K562 (cell line): ENCODE results near the gene TRMT1. TPM values are rescaled to one million over a fixed set of nuclear protein-coding genes. Genes with fewer than 3 reads are reported as not detected.

Experiments used
- ATAC-seq: fragments of 200-7000 bp; cut with Tn5 transposase; 3 replicates; pipeline ENCODE4 v1.9.1; 2020; ENCODE audit warnings: moderate library complexity
- BruUV-seq: library from RNA; stranded (reverse); fragments of 400-500 nt; replicated peaks from 2 replicates; lab custom pipeline; 2021; lab: Mats Ljungman, UMichigan
- CTCF ChIA-PET: fragments of 300-600 bp; formaldehyde crosslinking; extraction: SDS; loops from one replicate; lab custom pipeline; 2021; ENCODE audit warnings: low intra/inter-chr PET ratio; lab: Yijun Ruan, JAX
- POLR2A ChIA-PET: fragments of 300-600, 350-650 bp; sonication (Branson Sonifier 250); formaldehyde crosslinking; extraction: SDS; loops from one replicate; lab custom pipeline; 2021; ENCODE audit warnings: antibody characterized with exemption, inconsistent platforms; lab: Yijun Ruan, JAX
- DNase-seq, 4 experiments: peaks; one replicate each; pipeline versions ENCODE4 v3.0.0 to v3.0.0-alpha.2; 2011 to 2018; ENCODE audit warnings: low spot score in 3 of 4, mixed read lengths in 3 of 4; ENCODE audit errors: extremely low read depth in 1 of 4
- FAIRE-seq: peaks from 2 replicates; lab custom pipeline; 2011; peaks lifted over from hg19 to GRCh38; lab: Jason Lieb, UNC
- H2AFZ ChIP-seq: 2 replicates; pipeline ENCODE4 v1.6.0; 2011; ENCODE audit warnings: low read depth, low read length, control low read depth, inconsistent platforms
- H3K27ac ChIP-seq: fragments of 200-600 bp; 3 replicates; pipeline ENCODE4 v1.8.0; 2011; ENCODE audit warnings: low read depth, mild to moderate bottlenecking, control low read depth, inconsistent platforms, low read length, moderate library complexity, mixed read lengths; ENCODE audit errors: extremely low read depth
- H3K27me3 ChIP-seq, 2 experiments: fragments of 300-600 bp in 1 of 2; 2 replicates in 1 of 2; 3 replicates in 1 of 2; pipeline versions ENCODE4 v1.6.0 to v1.8.0; 2011; ENCODE audit warnings: inconsistent platforms in 2 of 2, low read length in 2 of 2, mild to moderate bottlenecking in 1 of 2, mixed read lengths in 1 of 2, moderate library complexity in 1 of 2; ENCODE audit not compliant: control insufficient read depth in 2 of 2, insufficient read depth in 2 of 2
- H3K36me3 ChIP-seq: fragments of 300-600 bp; 3 replicates; pipeline ENCODE4 v1.8.0; 2011; ENCODE audit warnings: mild to moderate bottlenecking, low read length, inconsistent platforms; ENCODE audit not compliant: control insufficient read depth, insufficient read depth
- H3K4me1 ChIP-seq, 2 experiments: fragments of 200-600 bp in 1 of 2; replicated peaks in 1 of 2; 2 replicates in 1 of 2; 3 replicates in 1 of 2; pipeline versions ENCODE4 v1.5.1 to v1.8.0; 2011; ENCODE audit warnings: inconsistent platforms in 2 of 2, low read length in 2 of 2, mild to moderate bottlenecking in 1 of 2, mixed read lengths in 1 of 2, moderate library complexity in 1 of 2; ENCODE audit not compliant: control insufficient read depth in 2 of 2, insufficient read depth in 2 of 2
- H3K4me2 ChIP-seq: 2 replicates; pipeline ENCODE4 v1.6.1; 2011; ENCODE audit warnings: low read length, control low read depth, inconsistent platforms, mixed read lengths; ENCODE audit not compliant: insufficient read depth
- H3K4me3 ChIP-seq: fragments of 200-600 bp; sonication (generic), shearing (Covaris generic); 2 replicates; pipeline ENCODE4 v1.5.1; 2016; ENCODE audit warnings: control low read depth, inconsistent platforms
- H3K79me2 ChIP-seq: fragments of 200-600 bp; 3 replicates; pipeline ENCODE4 v1.8.0; 2011; ENCODE audit warnings: low read length, inconsistent platforms; ENCODE audit not compliant: control insufficient read depth, insufficient read depth
- H3K9ac ChIP-seq, 2 experiments: 2 replicates each; pipeline versions ENCODE4 v1.6.0 to v1.6.1; 2011; ENCODE audit warnings: low read depth in 2 of 2, low read length in 2 of 2, control low read depth in 1 of 2, inconsistent platforms in 1 of 2, mild to moderate bottlenecking in 1 of 2, mixed read lengths in 1 of 2; ENCODE audit not compliant: insufficient read depth in 1 of 2
- H3K9me1 ChIP-seq: one replicate; pipeline ENCODE4 v1.6.0; 2011; ENCODE audit warnings: inconsistent platforms, mild to moderate bottlenecking, low read length, moderate library complexity; ENCODE audit not compliant: control insufficient read depth, insufficient read depth
- H3K9me3 ChIP-seq: replicated peaks from 2 replicates; pipeline ENCODE4 v1.5.1; 2011; ENCODE audit warnings: low read depth, low read length, inconsistent platforms; ENCODE audit not compliant: control insufficient read depth, insufficient read depth
- H4K20me1 ChIP-seq: replicated peaks from 2 replicates; pipeline ENCODE4 v1.6.1; 2011; ENCODE audit warnings: low read length, inconsistent platforms, mixed read lengths; ENCODE audit not compliant: control insufficient read depth, insufficient read depth
- CBX2 ChIP-seq: fragments of 200-600 bp; sonication (generic); IDR thresholded peaks from one replicate; pipeline ENCODE4 v1.6.1; 2012; ENCODE audit warnings: mild to moderate bottlenecking, low read length, inconsistent platforms; ENCODE audit not compliant: insufficient read depth, poor library complexity, severe bottlenecking
- GTF2F1 ChIP-seq: IDR thresholded peaks from 2 replicates; pipeline ENCODE4 v1.6.1; 2011; ENCODE audit warnings: low read depth, low read length, improper control_type of control experiment
- MBD2 ChIP-seq: sonication (generic); IDR thresholded peaks from 2 replicates; pipeline ENCODE4 v1.6.1; 2016; ENCODE audit warnings: low read depth, borderline replicate concordance
- NELFE ChIP-seq: IDR thresholded peaks from 2 replicates; pipeline ENCODE4 v1.6.1; 2011; ENCODE audit warnings: mild to moderate bottlenecking; ENCODE audit not compliant: insufficient read depth, insufficient read length
- PHF21A ChIP-seq: fragments of 450-650 bp; IDR thresholded peaks from 2 replicates; pipeline ENCODE4 v1.6.1; 2017; ENCODE audit warnings: low read depth, borderline replicate concordance
- SIX5 ChIP-seq, 2 experiments: IDR thresholded peaks; 2 replicates each; pipeline ENCODE4 v1.6.1; 2011; ENCODE audit warnings: low read length in 2 of 2, borderline replicate concordance in 1 of 2, low read depth in 1 of 2, mild to moderate bottlenecking in 1 of 2, moderate library complexity in 1 of 2; ENCODE audit not compliant: insufficient read depth in 1 of 2
- ZNF561 ChIP-seq: fragments of 450-650 bp; formaldehyde crosslinking; conservative IDR thresholded peaks from 2 replicates; pipeline ENCODE4 v1.4.0; 2020; ENCODE audit warnings: mild to moderate bottlenecking, moderate library complexity
- WGBS: fragments of 100-300 bp; shearing (Covaris generic); methylation state at CpG from one replicate; pipeline ENCODE4 v1.1.6; 2016; ENCODE audit warnings: low coverage, mixed read lengths; ENCODE audit not compliant: insufficient coverage; ENCODE audit errors: missing lambda C conversion rate; 5-methylcytosine and 5-hydroxymethylcytosine counted together
- in situ Hi-C: fragments of 300-500 bp; cut with MboI; formaldehyde crosslinking; loops from 4 replicates; pipeline ENCODE4 v1.15.0; 2018; ENCODE audit warnings: inconsistent platforms, mixed read lengths
- intact Hi-C: fragments of 100-400 bp; cut with micrococcal nuclease; formaldehyde crosslinking; loops from 2 replicates; pipeline ENCODE4 v1.14.2; 2022
- polyA plus RNA-seq, 8 experiments: library from polyadenylated mRNA; depleted of rRNA in 4 of 8; stranded (reverse) in 5 of 8; unstranded in 3 of 8; fragments of >200 nt; fragmentation: Nextera tagmentation in 2 of 8; fragmentation: Illumina TruSeq in 1 of 8; extraction: Ambion mirVana in 2 of 8; extraction: Trizol in 1 of 8; gene quantifications; 2 replicates each; pipeline versions ENCODE4 v1.2.1 to v1.2.3, GENCODE V29; 2011 to 2014; ENCODE audit warnings: inconsistent platforms in 1 of 8, missing spikeins in 1 of 8
- total RNA-seq, 7 experiments: library from RNA; depleted of rRNA in 6 of 7; stranded (reverse); fragments of >200 nt in 6 of 7; fragmentation: Illumina TruSeq in 2 of 7; extraction: Trizol in 2 of 7; gene quantifications; 2 replicates each; pipeline versions ENCODE4 v1.2.1 to v1.2.3, GENCODE V29; 2011 to 2021; ENCODE audit warnings: low replicate concordance in 1 of 7
- TF ChIP-seq, protein P1 (sequence below): fragments of 450-650 bp; IDR thresholded peaks from 2 replicates; pipeline ENCODE4 v1.6.1; 2014; ENCODE audit warnings: low read depth, mild to moderate bottlenecking, moderate library complexity, borderline replicate concordance
- TF ChIP-seq, protein P2 (sequence below), 2 experiments: fragments of 450-650 bp; formaldehyde crosslinking in 1 of 2; IDR thresholded peaks; 2 replicates each; pipeline versions ENCODE4 v1.4.0 to v1.6.1; 2014 to 2020; ENCODE audit warnings: mild to moderate bottlenecking in 2 of 2, borderline replicate concordance in 1 of 2, low read depth in 1 of 2

Gene TRMT1
- total and polyA plus RNA-seq, 9 of the 15 experiments (the other 6 are each of a cell fraction or from before 2014, with no cell fraction given) = 5.8 to 158 (median 54.3) TPM

- no peak for TF ChIP-seq PHF21A
- TF ChIP-seq, protein P1, sequence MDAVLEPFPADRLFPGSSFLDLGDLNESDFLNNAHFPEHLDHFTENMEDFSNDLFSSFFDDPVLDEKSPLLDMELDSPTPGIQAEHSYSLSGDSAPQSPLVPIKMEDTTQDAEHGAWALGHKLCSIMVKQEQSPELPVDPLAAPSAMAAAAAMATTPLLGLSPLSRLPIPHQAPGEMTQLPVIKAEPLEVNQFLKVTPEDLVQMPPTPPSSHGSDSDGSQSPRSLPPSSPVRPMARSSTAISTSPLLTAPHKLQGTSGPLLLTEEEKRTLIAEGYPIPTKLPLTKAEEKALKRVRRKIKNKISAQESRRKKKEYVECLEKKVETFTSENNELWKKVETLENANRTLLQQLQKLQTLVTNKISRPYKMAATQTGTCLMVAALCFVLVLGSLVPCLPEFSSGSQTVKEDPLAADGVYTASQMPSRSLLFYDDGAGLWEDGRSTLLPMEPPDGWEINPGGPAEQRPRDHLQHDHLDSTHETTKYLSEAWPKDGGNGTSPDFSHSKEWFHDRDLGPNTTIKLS = no peak
- TF ChIP-seq, all 486 proteins: peak for 110
These were observed 38.5 kb upstream of the TRMT1 start (continued) for GRCh38 chr19:13154911-13155471.

DNA sequence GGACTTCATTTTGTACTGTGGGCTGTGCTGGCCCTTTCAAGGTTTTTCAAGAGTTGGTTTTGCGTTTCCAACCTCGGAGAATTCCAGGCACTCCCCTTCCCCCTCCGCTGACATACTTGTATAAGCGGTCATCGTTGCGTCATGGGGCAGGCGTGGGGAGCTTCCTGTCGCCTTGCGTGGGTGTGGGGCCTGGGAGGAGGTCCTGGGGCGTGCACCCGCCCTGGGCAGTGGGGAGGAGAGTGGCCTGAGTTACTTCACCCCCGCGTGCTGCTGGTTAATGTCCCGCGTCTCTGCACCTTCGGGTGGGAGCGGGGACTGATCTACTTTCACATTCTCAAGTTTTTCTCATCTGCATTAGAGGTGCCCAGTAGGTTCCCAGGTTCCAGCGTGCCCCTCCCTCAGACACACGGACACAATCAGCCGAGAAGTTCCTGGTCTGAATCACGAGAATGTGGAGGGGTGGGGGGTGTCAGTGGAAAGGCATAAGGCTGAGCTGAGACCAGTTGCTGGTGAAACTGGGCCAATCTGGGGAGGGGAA lies 37.8 kb upstream of the TRMT1 start:
- 1% methylated on average over 21 of the region's 21 CpGs for WGBS
- Histone ChIP-seq H2AFZ (no peak overlapping the region), H3K9me3 (no peaks in the 10 kb centered on the region), H3K4me3 (peak overlapping the region; percentile 98), H3K4me2 (peak overlapping the region; percentile 93), H3K79me2 (peaks cover 61% of the 10 kb centered on the region), H3K9me1 (no peaks in the 10 kb centered on the region), H3K4me1 (peaks cover 11 to 60% of the 10 kb centered on the region in 2 experiments), H3K27ac (peak overlapping the region; percentile 95), H3K36me3 (peaks cover 14% of the 10 kb centered on the region; the same call in 1 of the 3 replicates), H3K9ac (peak overlapping the region; percentile 96 to 97), H4K20me1 (peaks cover 23% of the 10 kb centered on the region), H3K27me3 (no peaks in the 10 kb centered on the region)
- BruUV-seq = TSS peak; percentile 72
- POLR2A ChIA-PET = interaction anchor here (0.5 to 3.3 kb wide), 20 partner anchors 9 to 488 kb away, joined by 3 to 39 read pairs (median 4); partner anchors contain the start of genes MAN2B1 and WDR83
- CTCF ChIA-PET = interaction anchor here (0.7 kb wide), 1 partner anchor 188 kb away, joined by 3 read pairs; no protein-coding TSS in a partner anchor
- in situ Hi-C loops = no loop called here
- FAIRE-seq = peak; percentile 19
- no peak for ATAC-seq
- peak; percentile 58 to 87 (median 64) for DNase-seq
- intact Hi-C loops = loop anchor here (5.0 kb wide), 1 partner anchor 38 kb away; no protein-coding TSS in a partner anchor
- TF ChIP-seq ZNF561 (no peak), SIX5 (IDR thresholded peaks at IDR 0.05; ENCODE audit: borderline replicate concordance in 1 of 2, insufficient read depth in 1 of 2, low read depth in 1 of 2, low read length in 2 of 2) (no peak), MBD2 (peak; percentile 46; the same call in 1 of the 2 replicates), GTF2F1 (no peak), NELFE (no peak), CBX2 (no peak)
- TF ChIP-seq, protein P2, sequence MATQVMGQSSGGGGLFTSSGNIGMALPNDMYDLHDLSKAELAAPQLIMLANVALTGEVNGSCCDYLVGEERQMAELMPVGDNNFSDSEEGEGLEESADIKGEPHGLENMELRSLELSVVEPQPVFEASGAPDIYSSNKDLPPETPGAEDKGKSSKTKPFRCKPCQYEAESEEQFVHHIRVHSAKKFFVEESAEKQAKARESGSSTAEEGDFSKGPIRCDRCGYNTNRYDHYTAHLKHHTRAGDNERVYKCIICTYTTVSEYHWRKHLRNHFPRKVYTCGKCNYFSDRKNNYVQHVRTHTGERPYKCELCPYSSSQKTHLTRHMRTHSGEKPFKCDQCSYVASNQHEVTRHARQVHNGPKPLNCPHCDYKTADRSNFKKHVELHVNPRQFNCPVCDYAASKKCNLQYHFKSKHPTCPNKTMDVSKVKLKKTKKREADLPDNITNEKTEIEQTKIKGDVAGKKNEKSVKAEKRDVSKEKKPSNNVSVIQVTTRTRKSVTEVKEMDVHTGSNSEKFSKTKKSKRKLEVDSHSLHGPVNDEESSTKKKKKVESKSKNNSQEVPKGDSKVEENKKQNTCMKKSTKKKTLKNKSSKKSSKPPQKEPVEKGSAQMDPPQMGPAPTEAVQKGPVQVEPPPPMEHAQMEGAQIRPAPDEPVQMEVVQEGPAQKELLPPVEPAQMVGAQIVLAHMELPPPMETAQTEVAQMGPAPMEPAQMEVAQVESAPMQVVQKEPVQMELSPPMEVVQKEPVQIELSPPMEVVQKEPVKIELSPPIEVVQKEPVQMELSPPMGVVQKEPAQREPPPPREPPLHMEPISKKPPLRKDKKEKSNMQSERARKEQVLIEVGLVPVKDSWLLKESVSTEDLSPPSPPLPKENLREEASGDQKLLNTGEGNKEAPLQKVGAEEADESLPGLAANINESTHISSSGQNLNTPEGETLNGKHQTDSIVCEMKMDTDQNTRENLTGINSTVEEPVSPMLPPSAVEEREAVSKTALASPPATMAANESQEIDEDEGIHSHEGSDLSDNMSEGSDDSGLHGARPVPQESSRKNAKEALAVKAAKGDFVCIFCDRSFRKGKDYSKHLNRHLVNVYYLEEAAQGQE (IDR thresholded peaks at IDR 0.05; ENCODE audit: borderline replicate concordance) = no peak
- TF ChIP-seq, protein P2 (CRISPR knock-in tag; IDR thresholded peaks at IDR 0.05; ENCODE audit: low read depth) = no peak
